ENCODE results near the gene FLNC. TPM values are rescaled to one million over a fixed set of nuclear protein-coding genes. Genes with fewer than 3 reads are reported as not detected.

The FLNC gene
- total and polyA plus RNA-seq, 9 donors: 339 to 779 (median 470) TPM

- H3K27me3 ChIP-seq (ENCODE audit: control insufficient read depth, insufficient read depth, low read length): no peaks in the 10 kb centered on the region
- H3K4me3 ChIP-seq (ENCODE audit: low read length): no peak overlapping the region
- 94% methylated on average over 18 of the region's 22 CpGs for WGBS (ENCODE audit: insufficient coverage)
- peaks cover 90% of the 10 kb centered on the region for H3K36me3 ChIP-seq (ENCODE audit: control insufficient read depth, insufficient read depth, low read length)
- H3K4me1 ChIP-seq (ENCODE audit: control insufficient read depth, insufficient read depth, low read length): peaks cover 54% of the 10 kb centered on the region
- H3K27ac ChIP-seq (ENCODE audit: low read length): peak overlapping the region; percentile 35
- no peak for DNase-seq
- H3K9me3 ChIP-seq (replicated peaks; ENCODE audit: control insufficient read depth, low read depth, low read length): no peaks in the 10 kb centered on the region
Observed at GRCh38 chr7:128838109-128838779, 8.0 kb downstream of the FLNC start.

GRCh38 chr7:128838981-128839731, 8.9 kb downstream of the FLNC start:
- Histone ChIP-seq H3K4me1 (ENCODE audit: control insufficient read depth, insufficient read depth, low read length) (peaks cover 45% of the 10 kb centered on the region), H3K36me3 (ENCODE audit: control insufficient read depth, insufficient read depth, low read length) (peaks cover 95% of the 10 kb centered on the region), H3K9me3 (replicated peaks; ENCODE audit: control insufficient read depth, low read depth, low read length) (no peaks in the 10 kb centered on the region), H3K27me3 (ENCODE audit: control insufficient read depth, insufficient read depth, low read length) (no peaks in the 10 kb centered on the region), H3K27ac (ENCODE audit: low read length) (peak overlapping the region; percentile 35), H3K4me3 (ENCODE audit: low read length) (no peak overlapping the region)
- DNase-seq: no peak
- 82% methylated on average over 17 of the region's 17 CpGs for WGBS (ENCODE audit: insufficient coverage)

GRCh38 chr7:128839751-128840177, 9.6 kb downstream of the FLNC start:
- WGBS (ENCODE audit: insufficient coverage): 88% methylated on average over 10 of the region's 13 CpGs
- no peak for DNase-seq
- Histone ChIP-seq H3K4me1 (ENCODE audit: control insufficient read depth, insufficient read depth, low read length) (peaks cover 41% of the 10 kb centered on the region), H3K36me3 (ENCODE audit: control insufficient read depth, insufficient read depth, low read length) (peaks cover 98% of the 10 kb centered on the region), H3K4me3 (ENCODE audit: low read length) (no peak overlapping the region), H3K27me3 (ENCODE audit: control insufficient read depth, insufficient read depth, low read length) (no peaks in the 10 kb centered on the region), H3K27ac (ENCODE audit: low read length) (peak overlapping the region; percentile 13), H3K9me3 (replicated peaks; ENCODE audit: control insufficient read depth, low read depth, low read length) (no peaks in the 10 kb centered on the region)

- Histone ChIP-seq H3K36me3 (ENCODE audit: control insufficient read depth, insufficient read depth, low read length) (peaks cover 98% of the 10 kb centered on the region), H3K27ac (ENCODE audit: low read length) (peak overlapping the region; percentile 29)
- no peak for DNase-seq
Observed at GRCh38 chr7:128840326-128841170, 10.3 kb downstream of the FLNC start.

GRCh38 chr7:128841171-128841690, 11.0 kb downstream of the FLNC start:
- Histone ChIP-seq H3K27ac (ENCODE audit: low read length) (peak overlapping the region; percentile 25), H3K4me1 (ENCODE audit: control insufficient read depth, insufficient read depth, low read length) (peaks cover 27% of the 10 kb centered on the region), H3K36me3 (ENCODE audit: control insufficient read depth, insufficient read depth, low read length) (peaks cover 98% of the 10 kb centered on the region), H3K4me3 (ENCODE audit: low read length) (no peak overlapping the region), H3K9me3 (replicated peaks; ENCODE audit: control insufficient read depth, low read depth, low read length) (no peaks in the 10 kb centered on the region), H3K27me3 (ENCODE audit: control insufficient read depth, insufficient read depth, low read length) (no peaks in the 10 kb centered on the region)
- DNase-seq: no peak
- 88% methylated on average over 17 of the region's 17 CpGs for WGBS (ENCODE audit: insufficient coverage)

More at GRCh38 chr7:128840326-128841170, 10.3 kb downstream of the FLNC start:
- Histone ChIP-seq H3K9me3 (replicated peaks; ENCODE audit: control insufficient read depth, low read depth, low read length) (no peaks in the 10 kb centered on the region), H3K27me3 (ENCODE audit: control insufficient read depth, insufficient read depth, low read length) (no peaks in the 10 kb centered on the region), H3K4me3 (ENCODE audit: low read length) (no peak overlapping the region), H3K4me1 (ENCODE audit: control insufficient read depth, insufficient read depth, low read length) (peaks cover 34% of the 10 kb centered on the region)
- WGBS (ENCODE audit: insufficient coverage): 85% methylated on average over 17 of the region's 23 CpGs

- H3K4me1 ChIP-seq (ENCODE audit: control insufficient read depth, insufficient read depth, low read length): peaks cover 18% of the 10 kb centered on the region
- 56% methylated on average over 31 of the region's 35 CpGs for WGBS (ENCODE audit: insufficient coverage)
- peaks cover 99% of the 10 kb centered on the region for H3K36me3 ChIP-seq (ENCODE audit: control insufficient read depth, insufficient read depth, low read length)
- no peak overlapping the region for H3K4me3 ChIP-seq (ENCODE audit: low read length)
- DNase-seq: no peak
- peak overlapping the region; percentile 3 for H3K27ac ChIP-seq (ENCODE audit: low read length)
- H3K9me3 ChIP-seq (replicated peaks; ENCODE audit: control insufficient read depth, low read depth, low read length): no peaks in the 10 kb centered on the region
- H3K27me3 ChIP-seq (ENCODE audit: control insufficient read depth, insufficient read depth, low read length): no peaks in the 10 kb centered on the region
Observed at GRCh38 chr7:128841921-128842673, 11.9 kb downstream of the FLNC start.

- H3K9me3 ChIP-seq (replicated peaks; ENCODE audit: control insufficient read depth, low read depth, low read length): no peaks in the 10 kb centered on the region
- H3K27ac ChIP-seq (ENCODE audit: low read length): no peak overlapping the region
- DNase-seq: no peak
- no peaks in the 10 kb centered on the region for H3K27me3 ChIP-seq (ENCODE audit: control insufficient read depth, insufficient read depth, low read length)
- WGBS (ENCODE audit: insufficient coverage): 91% methylated on average over 32 of the region's 38 CpGs
- H3K4me3 ChIP-seq (ENCODE audit: low read length): no peak overlapping the region
- peaks cover 10% of the 10 kb centered on the region for H3K4me1 ChIP-seq (ENCODE audit: control insufficient read depth, insufficient read depth, low read length)
- peaks cover 99% of the 10 kb centered on the region for H3K36me3 ChIP-seq (ENCODE audit: control insufficient read depth, insufficient read depth, low read length)
Observed at GRCh38 chr7:128842674-128843641, 12.8 kb downstream of the FLNC start.

GRCh38 chr7:128843938-128844621, 13.9 kb downstream of the FLNC start:
- H3K4me1 ChIP-seq (ENCODE audit: control insufficient read depth, insufficient read depth, low read length): peaks cover 3% of the 10 kb centered on the region
- WGBS (ENCODE audit: insufficient coverage): 94% methylated on average over 17 of the region's 17 CpGs
- no peak for DNase-seq
- H3K4me3 ChIP-seq (ENCODE audit: low read length): no peak overlapping the region
- no peaks in the 10 kb centered on the region for H3K9me3 ChIP-seq (replicated peaks; ENCODE audit: control insufficient read depth, low read depth, low read length)
- H3K27me3 ChIP-seq (ENCODE audit: control insufficient read depth, insufficient read depth, low read length): no peaks in the 10 kb centered on the region
- peaks cover 99% of the 10 kb centered on the region for H3K36me3 ChIP-seq (ENCODE audit: control insufficient read depth, insufficient read depth, low read length)
- peak overlapping the region; percentile 6 for H3K27ac ChIP-seq (ENCODE audit: low read length)
